Spinal cord (tissue), 10 donors: ENCODE measurements around the gene AEBP1. TPM values are rescaled to one million over a fixed set of nuclear protein-coding genes. Genes with fewer than 3 reads are reported as not detected.

ENCODE experiments used
- DNase-seq, 6 donors: peaks; one replicate each; pipeline versions ENCODE4 v3.0.0 to v3.0.0-alpha.2; 2013 to 2015; ENCODE audit warnings: low spot score in 6 of 6, low read depth in 4 of 6
- H3K27ac ChIP-seq: one replicate; pipeline ENCODE4 v1.5.1; 2013; ENCODE audit warnings: low read depth, low read length, control low read depth
- H3K27me3 ChIP-seq: one replicate; pipeline ENCODE4 v1.6.1; 2013; ENCODE audit warnings: low read length; ENCODE audit not compliant: control insufficient read depth, insufficient read depth
- H3K36me3 ChIP-seq: one replicate; pipeline ENCODE4 v1.6.1; 2013; ENCODE audit warnings: low read length; ENCODE audit not compliant: control insufficient read depth, insufficient read depth
- H3K4me1 ChIP-seq: one replicate; pipeline ENCODE4 v1.6.1; 2013; ENCODE audit warnings: low read length; ENCODE audit not compliant: control insufficient read depth, insufficient read depth
- H3K4me3 ChIP-seq: one replicate; pipeline ENCODE4 v1.5.1; 2013; ENCODE audit warnings: low read depth, low read length, control low read depth
- H3K9me3 ChIP-seq: one replicate; pipeline ENCODE4 v1.6.1; 2013; ENCODE audit warnings: low read length; ENCODE audit not compliant: control insufficient read depth, insufficient read depth
- WGBS: methylation state at CpG from one replicate; pipeline ENCODE4 v1.1.5; 2013; ENCODE audit warnings: missing lambda C conversion rate; ENCODE audit not compliant: insufficient coverage; 5-methylcytosine and 5-hydroxymethylcytosine counted together
- polyA plus RNA-seq, 2 donors: library from polyadenylated mRNA; unstranded; fragments of 120-200 nt; gene quantifications; one replicate each; pipeline ENCODE4 v1.2.1, GENCODE V29; 2013; ENCODE audit not compliant: insufficient read length in 2 of 2
- total RNA-seq, 2 donors: library from RNA; depleted of rRNA in 1 of 2; stranded (reverse); fragments of 120-200 nt in 1 of 2; fragments of >200 nt in 1 of 2; gene quantifications; one replicate each; pipeline versions ENCODE4 v1.2.3 to v1.2.4, GENCODE V29; 2013 to 2014
- donor health status: healthy.

The AEBP1 gene
- total and polyA plus RNA-seq, 4 donors = 39.9 to 102 (median 72.2) TPM

DNA sequence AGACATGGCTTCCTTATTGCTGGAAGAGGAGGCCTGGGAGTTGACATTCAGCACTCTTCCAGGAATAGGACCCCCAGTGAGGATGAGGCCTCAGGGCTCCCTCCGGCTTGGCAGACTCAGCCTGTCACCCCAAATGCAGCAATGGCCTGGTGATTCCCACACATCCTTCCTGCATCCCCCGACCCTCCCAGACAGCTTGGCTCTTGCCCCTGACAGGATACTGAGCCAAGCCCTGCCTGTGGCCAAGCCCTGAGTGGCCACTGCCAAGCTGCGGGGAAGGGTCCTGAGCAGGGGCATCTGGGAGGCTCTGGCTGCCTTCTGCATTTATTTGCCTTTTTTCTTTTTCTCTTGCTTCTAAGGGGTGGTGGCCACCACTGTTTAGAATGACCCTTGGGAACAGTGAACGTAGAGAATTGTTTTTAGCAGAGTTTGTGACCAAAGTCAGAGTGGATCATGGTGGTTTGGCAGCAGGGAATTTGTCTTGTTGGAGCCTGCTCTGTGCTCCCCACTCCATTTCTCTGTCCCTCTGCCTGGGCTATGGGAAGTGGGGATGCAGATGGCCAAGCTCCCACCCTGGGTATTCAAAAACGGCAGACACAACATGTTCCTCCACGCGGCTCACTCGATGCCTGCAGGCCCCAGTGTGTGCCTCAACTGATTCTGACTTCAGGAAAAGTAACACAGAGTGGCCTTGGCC lies 43.0 kb upstream of the AEBP1 start:
- peaks cover 73% of the 10 kb centered on the region for H3K36me3 ChIP-seq
- no peak overlapping the region for H3K27ac ChIP-seq
- no peak for DNase-seq
- no peaks in the 10 kb centered on the region for H3K27me3 ChIP-seq
- H3K4me1 ChIP-seq = peaks cover 52% of the 10 kb centered on the region
- H3K4me3 ChIP-seq = no peak overlapping the region
- 75% methylated on average over 8 of the region's 8 CpGs for WGBS
- no peaks in the 10 kb centered on the region for H3K9me3 ChIP-seq

DNA sequence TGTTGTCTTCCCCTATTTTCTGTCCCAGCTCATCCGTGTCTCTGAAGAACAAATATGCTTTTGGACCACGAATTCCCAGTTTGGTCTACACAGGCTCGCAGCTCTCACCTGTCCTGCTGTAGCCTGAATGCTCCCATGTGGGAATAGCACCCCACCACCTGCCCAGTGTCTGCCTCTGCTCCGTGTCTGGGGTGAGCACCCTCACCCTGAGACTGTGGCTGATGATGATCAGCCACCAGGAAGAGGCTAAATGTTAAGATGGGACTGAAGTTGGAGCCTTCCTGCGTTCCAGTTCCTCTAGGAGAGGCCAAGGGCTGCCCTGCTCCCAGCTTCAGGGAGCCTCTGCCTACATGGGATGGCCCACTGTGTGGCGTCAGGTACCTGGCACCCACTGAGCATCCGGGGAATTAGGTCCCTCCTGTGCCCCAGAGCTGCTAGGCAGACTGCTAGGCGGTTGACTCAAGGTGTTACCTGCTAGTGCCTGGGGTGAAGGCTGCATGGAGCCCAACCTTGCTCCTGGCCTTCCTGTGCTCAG lies 42.4 kb upstream of the AEBP1 start:
- Histone ChIP-seq H3K4me1 (peaks cover 58% of the 10 kb centered on the region), H3K4me3 (no peak overlapping the region), H3K27me3 (no peaks in the 10 kb centered on the region), H3K36me3 (peaks cover 67% of the 10 kb centered on the region), H3K9me3 (no peaks in the 10 kb centered on the region), H3K27ac (no peak overlapping the region)
- WGBS = 87% methylated on average over 8 of the region's 8 CpGs
- DNase-seq = no peak

DNA sequence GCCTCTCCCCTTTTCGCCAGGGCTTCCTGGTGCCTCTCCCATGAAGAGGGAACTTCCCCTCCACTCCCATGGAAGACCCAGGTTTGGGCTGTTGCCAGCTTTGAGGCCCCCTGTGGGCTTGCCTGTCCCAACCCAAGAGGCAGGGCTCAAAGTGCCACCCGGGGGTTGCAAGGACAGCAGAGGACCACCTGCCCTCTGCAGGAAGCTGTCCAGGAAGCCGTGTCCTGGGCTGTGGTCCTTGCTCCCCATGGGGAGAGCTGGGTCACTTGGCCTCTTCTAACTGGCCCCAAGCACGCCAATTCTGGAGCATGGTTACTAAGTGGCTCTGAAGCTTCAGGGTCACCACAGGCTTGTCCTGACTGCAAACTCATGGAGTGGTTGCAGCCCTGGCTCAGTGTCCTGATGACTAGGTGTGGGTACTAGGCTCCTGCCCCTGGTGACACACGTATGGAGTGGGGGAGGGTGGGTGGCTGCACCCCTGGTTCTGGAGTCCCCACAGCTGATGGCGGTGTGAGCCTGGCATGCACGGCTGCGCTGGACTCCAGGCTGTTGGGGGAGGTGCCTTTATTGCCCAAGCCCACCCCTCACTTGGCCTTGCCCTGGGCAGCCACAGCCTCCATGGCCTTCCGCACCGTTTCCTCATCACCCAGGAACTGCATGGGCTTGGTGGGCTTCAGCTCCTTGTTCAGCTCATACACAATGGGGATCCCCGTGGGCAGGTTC lies 41.8 kb upstream of the AEBP1 start:
- Histone ChIP-seq H3K4me3 (no peak overlapping the region), H3K36me3 (peaks cover 61% of the 10 kb centered on the region), H3K27me3 (no peaks in the 10 kb centered on the region), H3K4me1 (peaks cover 63% of the 10 kb centered on the region), H3K9me3 (no peaks in the 10 kb centered on the region), H3K27ac (no peak overlapping the region)
- WGBS = 88% methylated on average over 9 of the region's 11 CpGs
- DNase-seq = no peak

DNA sequence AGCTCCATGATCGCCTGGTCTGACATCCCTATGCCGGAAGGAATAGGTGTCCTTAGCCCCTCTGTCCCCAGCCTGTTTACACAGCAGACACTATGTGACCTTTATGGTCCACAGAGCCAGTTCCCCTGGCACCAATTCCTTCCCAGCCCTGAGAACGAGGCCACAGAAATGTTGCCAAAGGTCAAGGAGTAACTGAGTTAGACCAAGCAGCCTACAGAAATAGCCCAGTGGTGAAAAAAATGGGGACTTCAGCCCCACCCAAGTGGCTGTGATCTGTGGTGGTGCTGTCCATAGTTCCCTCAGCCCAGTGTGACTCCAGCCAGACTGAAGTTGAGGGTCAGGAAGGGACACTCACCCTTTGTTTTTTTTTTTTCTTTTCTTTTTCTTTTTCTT lies 41.2 kb upstream of the AEBP1 start:
- Histone ChIP-seq H3K4me3 (no peak overlapping the region), H3K9me3 (no peaks in the 10 kb centered on the region), H3K27me3 (no peaks in the 10 kb centered on the region), H3K27ac (no peak overlapping the region), H3K4me1 (peaks cover 63% of the 10 kb centered on the region), H3K36me3 (peaks cover 55% of the 10 kb centered on the region)
- DNase-seq = no peak
- 84% methylated on average over 3 of the region's 3 CpGs for WGBS

DNA sequence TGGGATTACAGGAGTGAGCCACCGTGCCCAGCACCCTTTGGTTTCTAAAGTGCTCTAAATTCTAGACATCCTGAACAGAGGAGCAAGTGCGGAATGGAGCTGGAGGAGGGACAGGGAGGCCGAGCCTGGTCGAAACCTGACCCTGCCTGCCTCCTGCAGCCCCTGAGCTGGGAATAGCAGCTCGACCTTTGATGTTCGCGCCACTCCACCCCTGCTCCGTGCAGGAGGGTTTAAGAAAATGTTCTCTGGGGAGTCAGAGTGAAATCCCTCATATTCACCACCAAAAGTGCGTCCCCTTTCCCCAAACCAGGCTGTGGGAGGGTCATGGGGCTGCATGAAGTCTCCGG lies 40.6 kb upstream of the AEBP1 start:
- Histone ChIP-seq H3K27ac (no peak overlapping the region), H3K36me3 (peaks cover 49% of the 10 kb centered on the region), H3K4me3 (no peak overlapping the region), H3K9me3 (no peaks in the 10 kb centered on the region), H3K27me3 (no peaks in the 10 kb centered on the region), H3K4me1 (peaks cover 63% of the 10 kb centered on the region)
- WGBS = 35% methylated on average over 5 of the region's 10 CpGs
- no peak for DNase-seq

DNA sequence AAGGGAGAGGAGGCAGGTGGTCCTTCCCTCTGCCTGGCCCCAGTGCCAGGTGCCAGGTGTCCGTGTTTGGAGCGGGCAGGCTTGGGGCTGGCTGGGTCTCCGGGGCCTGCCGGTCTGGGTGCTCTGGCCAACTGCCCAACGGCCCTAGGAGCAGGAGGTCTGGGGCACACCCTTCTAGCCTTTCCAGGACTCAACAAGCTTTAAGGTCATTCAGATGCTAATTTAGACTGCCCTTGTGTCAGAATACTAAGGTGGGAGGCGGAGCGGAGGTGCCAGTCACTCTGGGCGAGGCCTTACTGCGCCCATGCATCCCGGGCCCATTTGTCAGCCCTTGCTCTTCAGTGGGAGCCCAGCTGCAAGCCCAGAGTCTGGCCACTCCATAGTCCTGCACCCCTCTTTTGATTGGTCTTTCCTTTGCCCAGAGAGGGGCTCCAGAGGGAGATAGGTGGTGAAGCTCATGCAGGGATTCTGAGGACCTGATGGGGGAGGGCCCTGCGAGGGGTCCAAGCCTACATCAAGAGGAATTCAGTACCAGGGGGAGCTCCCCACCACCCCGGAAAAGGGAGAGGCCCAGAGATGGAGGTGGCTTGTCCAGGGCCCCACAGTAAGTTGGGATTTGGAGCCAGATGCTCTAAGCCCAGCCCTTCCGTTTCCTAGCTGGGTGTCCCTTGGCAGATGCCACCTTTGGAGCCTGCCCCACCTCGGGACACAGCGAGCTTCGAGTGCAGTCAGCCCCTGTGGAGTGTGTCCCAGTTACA lies 40.1 kb upstream of the AEBP1 start:
- no peak for DNase-seq
- Histone ChIP-seq H3K4me1 (peaks cover 63% of the 10 kb centered on the region), H3K27ac (no peak overlapping the region), H3K36me3 (peaks cover 43% of the 10 kb centered on the region), H3K27me3 (no peaks in the 10 kb centered on the region), H3K4me3 (no peak overlapping the region), H3K9me3 (no peaks in the 10 kb centered on the region)
- WGBS = 32% methylated on average over 14 of the region's 16 CpGs

DNA sequence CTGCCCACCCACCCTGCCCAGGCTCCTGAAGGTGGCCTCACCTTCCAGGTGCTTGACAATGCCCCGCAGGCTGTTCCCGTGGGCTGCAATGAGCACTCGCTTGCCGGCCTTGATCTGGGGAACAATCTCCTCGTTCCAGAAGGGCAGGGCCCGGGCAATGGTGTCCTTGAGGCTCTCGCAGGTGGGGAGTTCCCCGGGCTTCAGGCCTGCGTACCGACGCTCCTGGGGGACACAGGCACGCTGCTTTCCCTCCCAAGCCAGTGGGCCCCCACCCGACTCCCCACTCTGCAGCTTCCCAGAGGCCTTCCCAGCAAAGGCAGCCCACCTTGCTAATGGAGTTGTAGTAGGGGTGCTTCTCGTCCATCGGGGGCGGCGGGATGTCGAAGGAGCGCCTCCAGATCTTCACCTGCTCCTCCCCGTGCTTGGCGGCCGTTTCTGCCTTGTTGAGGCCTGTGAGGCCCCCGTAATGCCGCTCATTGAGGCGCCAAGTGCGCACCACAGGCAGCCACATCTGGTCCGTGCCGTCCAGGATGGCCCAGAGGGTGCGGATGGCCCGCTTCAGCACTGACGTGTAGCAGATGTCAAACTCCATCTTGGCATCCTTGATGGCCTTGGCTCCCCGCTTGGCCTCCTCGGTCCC lies 39.2 kb upstream of the AEBP1 start:
- Histone ChIP-seq H3K4me3 (peak overlapping the region; percentile 27), H3K4me1 (peaks cover 63% of the 10 kb centered on the region), H3K27me3 (no peaks in the 10 kb centered on the region), H3K9me3 (no peaks in the 10 kb centered on the region), H3K36me3 (peaks cover 35% of the 10 kb centered on the region), H3K27ac (peak overlapping the region; percentile 42)
- WGBS = 29% methylated on average over 33 of the region's 33 CpGs
- DNase-seq = no peak

DNA sequence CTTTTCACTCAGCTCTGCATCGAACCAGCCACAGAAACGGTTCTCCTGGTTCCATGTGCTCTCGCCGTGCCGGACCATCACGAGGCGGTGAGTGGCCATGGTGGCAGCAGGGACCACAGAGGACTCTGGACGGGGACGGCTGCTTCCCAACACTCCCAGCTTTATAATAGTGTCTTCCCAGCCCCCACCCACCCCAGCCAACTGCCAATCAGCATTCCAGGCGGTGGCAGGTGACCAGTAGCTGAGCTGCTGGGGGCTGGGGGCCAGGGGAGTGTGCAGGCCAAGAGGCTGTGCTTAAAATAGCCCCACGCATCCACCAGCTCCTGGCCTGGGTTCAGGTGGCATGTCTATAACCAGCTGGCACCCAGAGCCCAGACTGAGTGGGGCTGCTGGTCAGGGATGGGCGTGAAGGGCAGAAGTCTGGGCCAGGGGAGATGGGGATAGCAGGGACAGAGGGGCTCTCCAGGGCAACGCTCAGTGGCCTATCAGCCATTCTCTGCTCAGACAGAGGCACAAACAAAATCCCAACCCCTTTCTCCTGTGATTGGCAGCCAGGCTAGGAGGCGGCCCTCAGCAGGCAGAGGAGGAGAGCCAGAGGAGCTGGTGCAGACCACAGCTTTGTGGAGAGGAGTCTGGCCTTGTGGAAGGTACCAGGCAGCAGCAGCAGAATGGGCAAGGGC lies 38.6 kb upstream of the AEBP1 start, which contains the start of gene PGAM2:
TSS of gene PGAM2 (minus strand) at position 137 of the 680 bp plus-strand sequence. CDS start at position 99, 38 bp downstream.
- Histone ChIP-seq H3K4me3 (peak within 1 kb of the TSS; percentile 27), H3K36me3 (peaks cover 28% of the 10 kb centered on the region), H3K27ac (peak within 1 kb of the TSS; percentile 57), H3K27me3 (no peaks in the 10 kb centered on the region), H3K9me3 (no peaks in the 10 kb centered on the region), H3K4me1 (peaks cover 59% of the 10 kb centered on the region)
- 8% methylated on average over 8 of the region's 14 CpGs for WGBS
- DNase-seq = peak in 4 of 6 donors; percentile 46 to 87 (median 70)

DNA sequence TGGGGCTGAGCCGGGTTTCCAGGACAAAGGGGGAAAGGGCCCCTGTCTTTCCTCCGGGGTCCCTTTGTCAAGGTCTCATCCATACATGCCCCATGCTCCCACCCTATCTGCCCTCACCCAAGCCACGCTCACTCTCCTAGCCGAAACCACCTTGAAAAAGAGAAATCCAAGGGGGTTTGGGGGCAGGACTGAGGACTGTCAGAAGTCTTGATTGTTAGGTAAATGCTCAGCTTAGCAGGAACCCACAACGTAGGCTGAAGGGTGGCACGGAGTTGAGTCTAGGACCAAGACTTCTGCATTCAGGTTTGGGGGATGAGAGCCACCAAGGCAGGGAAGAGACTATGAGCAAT lies 38.1 kb upstream of the AEBP1 start:
- Histone ChIP-seq H3K27me3 (no peaks in the 10 kb centered on the region), H3K27ac (peak overlapping the region; percentile 57), H3K9me3 (no peaks in the 10 kb centered on the region), H3K36me3 (peaks cover 23% of the 10 kb centered on the region), H3K4me1 (peaks cover 54% of the 10 kb centered on the region), H3K4me3 (no peak overlapping the region)
- DNase-seq = no peak
- WGBS = 34% methylated on average over 2 of the region's 6 CpGs
